Endothelial cell (in vitro differentiated cells): ENCODE results near the gene RPS19BP1. TPM values are rescaled to one million over a fixed set of nuclear protein-coding genes. Genes with fewer than 3 reads are reported as not detected.

Experiments
- DNase-seq: peaks from one replicate; pipeline ENCODE4 v3.0.0; 2021; ENCODE audit warnings: low spot score
- H3K27ac Mint-ChIP-seq: one replicate; pipeline ENCODE4 v1.8.0; 2021; ENCODE audit warnings: mixed read lengths, inconsistent platforms; ENCODE audit not compliant: unreplicated experiment
- H3K27me3 Mint-ChIP-seq: one replicate; pipeline ENCODE4 v1.8.0; 2021; ENCODE audit warnings: mild to moderate bottlenecking, moderate library complexity, mixed read lengths, inconsistent platforms; ENCODE audit not compliant: unreplicated experiment
- H3K36me3 Mint-ChIP-seq: one replicate; pipeline ENCODE4 v1.8.0; 2021; ENCODE audit warnings: mild to moderate bottlenecking, low read depth, mixed read lengths, inconsistent platforms; ENCODE audit not compliant: unreplicated experiment
- H3K4me1 Mint-ChIP-seq: one replicate; pipeline ENCODE4 v1.8.0; 2021; ENCODE audit warnings: mild to moderate bottlenecking, mixed read lengths, inconsistent platforms; ENCODE audit not compliant: unreplicated experiment
- H3K4me3 Mint-ChIP-seq: one replicate; pipeline ENCODE4 v1.8.0; 2021; ENCODE audit warnings: mild to moderate bottlenecking, mixed read lengths, inconsistent platforms; ENCODE audit not compliant: unreplicated experiment
- H3K9me3 Mint-ChIP-seq: one replicate; pipeline ENCODE4 v1.8.0; 2021; ENCODE audit warnings: mixed read lengths, inconsistent platforms; ENCODE audit not compliant: unreplicated experiment
- long read RNA-seq: library from polyadenylated mRNA; unstranded; transcript quantifications from one replicate; pipeline ENCODE4 v2.0.0, GENCODE V29; 2020; ENCODE audit not compliant: unreplicated experiment
- total RNA-seq: library from RNA; stranded (reverse); fragmentation: NEBNext Ultra II Directional; extraction: Animal tissue kit (Norgen Biotek cat#: 25700); gene quantifications from one replicate; pipeline ENCODE4 v1.2.1, GENCODE V29; 2021; ENCODE audit not compliant: unreplicated experiment
- TF ChIP-seq, protein P1 (sequence below): fragments of 200-600 bp; sonication (generic); IDR thresholded peaks from one replicate; pipeline ENCODE4 v1.5.0; 2021; ENCODE audit warnings: antibody characterized with exemption; ENCODE audit not compliant: unreplicated experiment

The RPS19BP1 gene, protein sequence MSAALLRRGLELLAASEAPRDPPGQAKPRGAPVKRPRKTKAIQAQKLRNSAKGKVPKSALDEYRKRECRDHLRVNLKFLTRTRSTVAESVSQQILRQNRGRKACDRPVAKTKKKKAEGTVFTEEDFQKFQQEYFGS
- 57.7 TPM for total RNA-seq
- long read RNA-seq, transcript RPS19BP1-201 (4 exons, 927 nt): major isoform, 44 of 51 reads
- long read RNA-seq, partial matches to known transcripts: 1 of 51 reads
- long read RNA-seq, other reads (novel, unspliced or antisense): 3 of 51 reads

DNA sequence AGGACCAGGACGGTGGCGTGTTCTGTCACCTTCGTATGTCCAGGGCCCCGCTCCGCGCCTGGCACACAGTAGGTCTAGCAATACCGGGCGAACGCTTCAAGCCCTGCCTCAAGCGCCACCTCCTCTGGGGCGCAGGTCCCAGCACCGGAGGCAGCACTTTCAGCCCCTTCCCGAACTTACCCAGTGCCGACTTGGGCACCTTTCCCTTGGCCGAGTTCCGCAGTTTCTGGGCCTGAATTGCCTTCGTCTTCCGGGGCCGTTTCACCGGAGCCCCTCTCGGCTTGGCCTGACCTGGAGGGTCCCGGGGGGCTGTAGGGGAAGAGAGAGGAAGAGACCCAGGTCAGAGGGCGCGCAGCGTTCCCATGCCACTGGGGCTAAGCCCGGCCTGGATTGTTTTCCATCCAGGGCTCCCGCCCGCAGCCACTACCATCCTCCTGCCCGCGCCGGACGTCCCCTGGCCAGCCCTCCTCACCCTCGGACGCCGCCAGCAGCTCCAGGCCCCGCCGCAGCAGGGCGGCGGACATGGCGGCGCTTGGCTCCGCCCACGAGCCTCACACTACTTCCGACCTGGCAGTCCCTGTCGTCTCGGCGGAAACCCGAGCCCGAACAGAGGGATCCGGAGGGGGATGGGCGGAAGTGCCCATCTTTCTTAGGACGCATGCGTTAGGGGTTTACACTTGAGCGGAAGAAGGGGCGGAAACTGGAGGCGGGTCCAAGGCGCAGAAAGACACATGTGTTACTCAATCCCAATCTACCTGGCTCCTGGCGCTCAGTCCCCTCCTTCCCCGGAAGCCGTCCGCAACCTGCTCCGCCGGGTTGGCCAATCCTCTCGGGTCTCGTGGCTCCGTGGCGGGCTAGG is at the start of gene RPS19BP1:
TSS of gene RPS19BP1 (minus strand) at position 534 of the 859 bp plus-strand sequence. CDS start at position 524, 10 bp downstream.
- TF ChIP-seq, protein P1, sequence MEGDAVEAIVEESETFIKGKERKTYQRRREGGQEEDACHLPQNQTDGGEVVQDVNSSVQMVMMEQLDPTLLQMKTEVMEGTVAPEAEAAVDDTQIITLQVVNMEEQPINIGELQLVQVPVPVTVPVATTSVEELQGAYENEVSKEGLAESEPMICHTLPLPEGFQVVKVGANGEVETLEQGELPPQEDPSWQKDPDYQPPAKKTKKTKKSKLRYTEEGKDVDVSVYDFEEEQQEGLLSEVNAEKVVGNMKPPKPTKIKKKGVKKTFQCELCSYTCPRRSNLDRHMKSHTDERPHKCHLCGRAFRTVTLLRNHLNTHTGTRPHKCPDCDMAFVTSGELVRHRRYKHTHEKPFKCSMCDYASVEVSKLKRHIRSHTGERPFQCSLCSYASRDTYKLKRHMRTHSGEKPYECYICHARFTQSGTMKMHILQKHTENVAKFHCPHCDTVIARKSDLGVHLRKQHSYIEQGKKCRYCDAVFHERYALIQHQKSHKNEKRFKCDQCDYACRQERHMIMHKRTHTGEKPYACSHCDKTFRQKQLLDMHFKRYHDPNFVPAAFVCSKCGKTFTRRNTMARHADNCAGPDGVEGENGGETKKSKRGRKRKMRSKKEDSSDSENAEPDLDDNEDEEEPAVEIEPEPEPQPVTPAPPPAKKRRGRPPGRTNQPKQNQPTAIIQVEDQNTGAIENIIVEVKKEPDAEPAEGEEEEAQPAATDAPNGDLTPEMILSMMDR: no peak
- Mint-ChIP-seq H3K4me3 (peak within 1 kb of the TSS; percentile 91), H3K27ac (peak within 1 kb of the TSS; percentile 81), H3K4me1 (peaks cover 41% of the 10 kb centered on the region), H3K27me3 (peaks cover 3% of the 10 kb centered on the region), H3K9me3 (no peaks in the 10 kb centered on the region), H3K36me3 (peaks cover 14% of the 10 kb centered on the region)
- DNase-seq: peak; percentile 90

DNA sequence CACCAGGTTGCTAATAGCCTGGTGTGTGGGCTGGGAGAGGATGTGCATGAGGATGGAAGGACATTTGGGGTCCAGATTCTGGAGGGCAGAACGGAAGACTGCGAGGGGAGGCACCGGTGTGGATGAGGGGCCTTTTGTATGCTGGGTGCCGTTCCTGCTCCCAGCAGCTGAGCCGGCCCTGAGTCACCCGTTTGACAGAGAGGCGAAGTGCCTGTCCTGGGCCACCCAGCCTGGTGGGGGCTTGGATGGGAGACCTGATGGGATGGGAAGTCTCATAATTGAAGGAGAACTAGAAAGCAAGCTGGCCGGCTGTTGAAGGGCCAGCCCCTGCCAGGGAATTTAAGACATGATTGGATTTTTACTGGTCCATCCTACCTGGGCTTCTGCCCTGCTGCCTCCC is 48.8 kb upstream of the RPS19BP1 start:
- Mint-ChIP-seq H3K4me3 (no peak overlapping the region), H3K27me3 (peaks cover 10% of the 10 kb centered on the region), H3K36me3 (peaks cover 11% of the 10 kb centered on the region), H3K27ac (no peak overlapping the region), H3K9me3 (no peaks in the 10 kb centered on the region), H3K4me1 (no peaks in the 10 kb centered on the region)
- no peak for DNase-seq
- TF ChIP-seq, protein P1: no peak

DNA sequence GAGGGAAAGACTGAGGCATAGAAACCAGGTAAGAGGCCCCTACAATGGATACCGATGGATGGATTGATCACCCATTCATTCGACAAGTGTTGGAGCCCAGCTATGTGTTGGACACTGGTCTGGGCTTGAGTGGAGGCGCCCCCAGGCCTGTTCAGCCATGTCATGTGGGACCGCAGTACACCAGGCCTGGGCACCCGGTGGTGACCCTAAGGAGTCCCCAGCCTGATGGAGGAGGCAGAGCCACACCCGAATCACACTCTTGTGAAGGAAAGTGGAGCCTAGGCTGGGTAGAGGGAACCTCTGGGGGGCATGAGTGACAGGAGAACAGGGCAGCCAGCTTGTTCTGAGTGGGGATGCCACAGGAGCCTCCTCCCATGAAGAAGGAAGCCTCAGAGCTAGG is 48.2 kb upstream of the RPS19BP1 start:
- DNase-seq: no peak
- H3K4me1 Mint-ChIP-seq: no peaks in the 10 kb centered on the region
- H3K27ac Mint-ChIP-seq: no peak overlapping the region
- no peak overlapping the region for H3K4me3 Mint-ChIP-seq
- H3K9me3 Mint-ChIP-seq: no peaks in the 10 kb centered on the region
- peaks cover 11% of the 10 kb centered on the region for H3K36me3 Mint-ChIP-seq
- peaks cover 10% of the 10 kb centered on the region for H3K27me3 Mint-ChIP-seq
- TF ChIP-seq, protein P1: no peak

DNA sequence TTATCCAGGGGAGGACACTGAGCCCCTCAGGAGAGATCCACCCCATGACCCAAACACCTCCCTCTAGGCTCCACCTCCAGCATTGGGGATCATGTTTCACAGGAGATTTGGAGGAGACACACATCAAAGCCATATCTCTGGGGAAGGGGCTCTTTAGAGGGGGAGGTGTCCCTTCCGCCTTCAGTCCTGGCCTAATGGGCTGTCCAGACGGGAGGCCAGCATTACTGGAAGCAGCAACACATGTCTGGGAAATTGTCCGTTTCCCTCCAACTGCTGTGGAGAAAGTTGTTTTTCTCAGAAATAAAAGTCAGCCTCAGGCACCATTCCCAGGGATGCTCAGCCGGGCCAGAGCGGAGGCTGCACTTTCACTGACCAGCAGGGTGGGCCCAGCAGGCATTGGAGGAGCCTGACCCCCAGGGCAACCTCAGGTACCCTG is 47.5 kb upstream of the RPS19BP1 start:
- Mint-ChIP-seq H3K27ac (no peak overlapping the region), H3K36me3 (peaks cover 11% of the 10 kb centered on the region), H3K9me3 (no peaks in the 10 kb centered on the region), H3K27me3 (peaks cover 10% of the 10 kb centered on the region), H3K4me3 (no peak overlapping the region), H3K4me1 (no peaks in the 10 kb centered on the region)
- TF ChIP-seq, protein P1: no peak
- DNase-seq: no peak
